Measurements from ENCODE around the gene TTC39B. TPM values are rescaled to one million over a fixed set of nuclear protein-coding genes. Genes with fewer than 3 reads are reported as not detected.

Gene TTC39B
- total RNA-seq, 1 donor from 2014 or later, result 17.1 TPM

- no peak for DNase-seq (ENCODE audit: low read depth)
Observed at GRCh38 chr9:15178631-15179030, 128.4 kb downstream of the TTC39B start.

GRCh38 chr9:15176836-15177235, 130.2 kb downstream of the TTC39B start:
- DNase-seq (ENCODE audit: low read depth), result no peak

- no peak for DNase-seq (ENCODE audit: low read depth)
Observed at GRCh38 chr9:15163931-15164330, 143.1 kb downstream of the TTC39B start.

GRCh38 chr9:15161753-15162152, 145.3 kb downstream of the TTC39B start:
- DNase-seq (ENCODE audit: low read depth), result no peak

- DNase-seq (ENCODE audit: low read depth), result no peak
Observed at GRCh38 chr9:15160673-15161072, 146.3 kb downstream of the TTC39B start.

- DNase-seq (ENCODE audit: low read depth), result no peak
Observed at GRCh38 chr9:15158064-15158463, 149.0 kb downstream of the TTC39B start.

GRCh38 chr9:15157381-15157780, 149.6 kb downstream of the TTC39B start:
- no peak for DNase-seq (ENCODE audit: low read depth)

- DNase-seq (ENCODE audit: low read depth), result no peak
Observed at GRCh38 chr9:15156241-15156640, 150.8 kb downstream of the TTC39B start.

- no peak for DNase-seq (ENCODE audit: low read depth)
Observed at GRCh38 chr9:15155826-15156225, 151.2 kb downstream of the TTC39B start.

- no peak for DNase-seq (ENCODE audit: low read depth)
Observed at GRCh38 chr9:15155323-15155722, 151.7 kb downstream of the TTC39B start.

- no peak for DNase-seq (ENCODE audit: low read depth)
Observed at GRCh38 chr9:15154677-15155076, 152.3 kb downstream of the TTC39B start.

- DNase-seq (ENCODE audit: low read depth), result no peak
Observed at GRCh38 chr9:15153961-15154360, 153.1 kb downstream of the TTC39B start.

GRCh38 chr9:15150939-15151338, 156.1 kb downstream of the TTC39B start:
- DNase-seq (ENCODE audit: low read depth), result no peak

- no peak for DNase-seq (ENCODE audit: low read depth)
Observed at GRCh38 chr9:15149450-15149849, 157.6 kb downstream of the TTC39B start.

- no peak for DNase-seq (ENCODE audit: low read depth)
Observed at GRCh38 chr9:15146268-15146700, 160.7 kb downstream of the TTC39B start.

- DNase-seq (ENCODE audit: low read depth), result peak; percentile 20
Observed at GRCh38 chr9:15144622-15145061, 162.4 kb downstream of the TTC39B start.

- DNase-seq (ENCODE audit: low read depth), result peak; percentile 63
Observed at GRCh38 chr9:15142878-15143534, 164.0 kb downstream of the TTC39B start.

- DNase-seq (ENCODE audit: low read depth), result no peak
Observed at GRCh38 chr9:15140051-15140450, 167.0 kb downstream of the TTC39B start.

GRCh38 chr9:15139469-15139868, 167.5 kb downstream of the TTC39B start:
- DNase-seq (ENCODE audit: low read depth), result no peak

- no peak for DNase-seq (ENCODE audit: low read depth)
Observed at GRCh38 chr9:15138357-15138686, 168.7 kb downstream of the TTC39B start.

- DNase-seq (ENCODE audit: low read depth), result no peak
Observed at GRCh38 chr9:15137658-15138356, 169.2 kb downstream of the TTC39B start.

- DNase-seq (ENCODE audit: low read depth), result no peak
Observed at GRCh38 chr9:15137089-15137488, 169.9 kb downstream of the TTC39B start.

- no peak for DNase-seq (ENCODE audit: low read depth)
Observed at GRCh38 chr9:15136646-15137045, 170.4 kb downstream of the TTC39B start.

All from renal cortical epithelial cell (primary cell).